HepG2 (cell line): ENCODE results near the gene ACACA. TPM values are rescaled to one million over a fixed set of nuclear protein-coding genes. Genes with fewer than 3 reads are reported as not detected.

Source experiments
- ATAC-seq: fragments of 200-7000 bp; cut with Tn5 transposase; 3 replicates; pipeline ENCODE4 v1.9.1; 2020; ENCODE audit warnings: mild to moderate bottlenecking, moderate library complexity
- BruUV-seq: library from RNA; stranded (reverse); fragments of 400-500 nt; replicated peaks from 2 replicates; lab custom pipeline; 2021; lab: Mats Ljungman, UMichigan
- CTCF ChIA-PET: fragments of 300-600 bp; formaldehyde crosslinking; extraction: SDS; loops from one replicate; lab custom pipeline; 2021; ENCODE audit warnings: low total read pairs, inconsistent platforms, low intra/inter-chr PET ratio; lab: Yijun Ruan, JAX
- POLR2A ChIA-PET: fragments of 350-600 bp; sonication (Branson Sonifier 250); formaldehyde crosslinking; loops from one replicate; lab custom pipeline; 2020; ENCODE audit warnings: antibody characterized with exemption, inconsistent platforms; lab: Yijun Ruan, JAX
- DNase-seq: peaks from one replicate; pipeline ENCODE4 v3.0.0-alpha.2; 2015; ENCODE audit warnings: low spot score
- FAIRE-seq: peaks from 3 replicates; lab custom pipeline; 2011; peaks lifted over from hg19 to GRCh38; lab: Jason Lieb, UNC
- H2AFZ ChIP-seq: one replicate; pipeline ENCODE4 v1.6.1; 2011; ENCODE audit warnings: low read length, inconsistent platforms
- H3K27ac ChIP-seq: fragments of 300-600 bp; 3 replicates; pipeline ENCODE4 v1.8.0; 2011; ENCODE audit warnings: mixed run types, mild to moderate bottlenecking, mixed read lengths, low read length, inconsistent platforms; ENCODE audit not compliant: insufficient read depth; ENCODE audit errors: extremely low read length
- H3K27me3 ChIP-seq, 2 experiments: fragments of 200-600 bp in 1 of 2; 2 replicates in 1 of 2; 3 replicates in 1 of 2; pipeline versions ENCODE4 v1.6.0 to v1.8.0; 2011; ENCODE audit warnings: low read length in 2 of 2, mild to moderate bottlenecking in 2 of 2, moderate library complexity in 2 of 2, inconsistent platforms in 1 of 2; ENCODE audit not compliant: insufficient read depth in 2 of 2, control insufficient read depth in 1 of 2
- H3K36me3 ChIP-seq, 2 experiments: fragments of 200-600 bp in 1 of 2; replicated peaks in 1 of 2; 2 replicates in 1 of 2; 3 replicates in 1 of 2; pipeline versions ENCODE4 v1.5.1 to v1.8.0; 2011; ENCODE audit warnings: low read length in 2 of 2, inconsistent platforms in 1 of 2; ENCODE audit not compliant: insufficient read depth in 2 of 2, control insufficient read depth in 1 of 2
- H3K4me1 ChIP-seq: 2 replicates; pipeline ENCODE4 v1.5.1; 2012; ENCODE audit warnings: low read length, inconsistent platforms; ENCODE audit not compliant: insufficient read depth
- H3K4me2 ChIP-seq: 2 replicates; pipeline ENCODE4 v1.6.0; 2011; ENCODE audit warnings: low read depth, low read length, inconsistent platforms
- H3K4me3 ChIP-seq, 3 experiments: fragments of 200-600 bp in 1 of 3; sonication (generic), shearing (Covaris generic) in 1 of 3; replicated peaks in 1 of 3; 2 replicates each; pipeline ENCODE4 v1.5.1; 2011 to 2016; ENCODE audit warnings: low read length in 3 of 3, inconsistent platforms in 2 of 3, low read depth in 2 of 3, mild to moderate bottlenecking in 2 of 3, control low read depth in 1 of 3, mixed read lengths in 1 of 3; ENCODE audit not compliant: insufficient read depth in 1 of 3
- H3K79me2 ChIP-seq: one replicate; pipeline ENCODE4 v1.6.1; 2011; ENCODE audit warnings: low read length, inconsistent platforms; ENCODE audit not compliant: insufficient read depth
- H3K9ac ChIP-seq: 2 replicates; pipeline ENCODE4 v1.6.0; 2011; ENCODE audit warnings: mild to moderate bottlenecking, low read depth, low read length, inconsistent platforms; ENCODE audit not compliant: insufficient read depth
- H3K9me3 ChIP-seq: 2 replicates; pipeline ENCODE4 v1.5.1; 2012; ENCODE audit warnings: mild to moderate bottlenecking, low read length
- H4K20me1 ChIP-seq: 2 replicates; pipeline ENCODE4 v1.6.0; 2011; ENCODE audit warnings: inconsistent platforms, mild to moderate bottlenecking, low read length, moderate library complexity; ENCODE audit not compliant: insufficient read depth
- MAFK ChIP-seq, 2 experiments: IDR thresholded peaks in 1 of 2; conservative IDR thresholded peaks in 1 of 2; 2 replicates each; pipeline ENCODE4 v1.6.1; 2011; ENCODE audit warnings: improper control_type of control experiment in 2 of 2, low read length in 2 of 2
- SCMH1 ChIP-seq: sonication (generic); formaldehyde crosslinking; IDR thresholded peaks from 2 replicates; pipeline ENCODE4 v1.9.0; 2021; ENCODE audit warnings: missing genetic modification reagents, mild to moderate bottlenecking, borderline replicate concordance
- TBX3 ChIP-seq: fragments of 450-650 bp; IDR thresholded peaks from 2 replicates; pipeline ENCODE4 v1.6.1; 2017; ENCODE audit warnings: antibody characterized with exemption, mild to moderate bottlenecking, inconsistent platforms, borderline replicate concordance
- in situ Hi-C: cut with HindIII; loops from 2 replicates; pipeline ENCODE4 v1.10.0; 2017; ENCODE audit warnings: low pct_unique_long_range_greater_than_20kb; ENCODE audit not compliant: extremely low pct_ligation_motif_present
- intact Hi-C: fragments of 100-400 bp; cut with micrococcal nuclease; formaldehyde crosslinking; loops from one replicate; pipeline ENCODE4 v1.10.0; 2022; ENCODE audit not compliant: unreplicated experiment
- polyA plus RNA-seq, 8 experiments: library from polyadenylated mRNA; depleted of rRNA in 3 of 8; stranded (reverse) in 7 of 8; unstranded in 1 of 8; fragments of >200 nt; fragmentation: Illumina TruSeq in 4 of 8; extraction: Trizol in 4 of 8; gene quantifications; 2 replicates each; pipeline versions ENCODE4 v1.2.1 to v1.2.3, GENCODE V29; 2011 to 2016; ENCODE audit warnings: low read depth in 4 of 8, missing spikeins in 1 of 8, mixed read lengths in 1 of 8; ENCODE audit not compliant: insufficient read depth in 1 of 8
- total RNA-seq, 5 experiments: library from RNA; depleted of rRNA; stranded (reverse); fragments of >200 nt; fragmentation: Illumina TruSeq; extraction: Trizol; gene quantifications; 2 replicates each; pipeline ENCODE4 v1.2.3, GENCODE V29; 2016; ENCODE audit warnings: low read depth in 1 of 5
- TF ChIP-seq, protein P1 (sequence below): sonication (generic); formaldehyde crosslinking; IDR thresholded peaks from 2 replicates; pipeline ENCODE4 v1.4.0; 2020; ENCODE audit warnings: mild to moderate bottlenecking, missing genetic modification reagents

The ACACA gene
- total and polyA plus RNA-seq, 2 of the 13 experiments (the other 11 are each of a cell fraction or from before 2014, with no cell fraction given): 39.2 to 47.2 TPM

DNA sequence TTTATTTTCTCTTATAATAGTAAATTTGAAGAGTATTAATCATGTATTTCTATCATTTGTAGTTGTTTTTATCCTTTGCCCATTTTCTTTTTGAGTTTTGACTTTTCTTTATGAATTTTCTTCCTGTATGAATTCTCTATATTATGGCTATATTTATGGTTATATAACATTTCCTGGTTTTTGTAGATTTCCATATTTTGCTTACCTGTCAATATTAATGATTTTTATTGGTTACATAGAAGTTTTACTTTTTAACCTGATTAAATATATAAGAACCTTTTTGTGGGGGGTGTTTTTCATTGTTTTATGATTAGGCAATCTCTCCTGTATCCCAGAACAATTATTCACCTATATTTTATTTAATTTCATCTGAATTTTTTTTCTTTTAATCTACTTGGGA lies 364.7 kb downstream of the ACACA start:
- H3K79me2 ChIP-seq: no peaks in the 10 kb centered on the region
- H3K36me3 ChIP-seq: peaks cover 3 to 22% of the 10 kb centered on the region in 2 experiments; a peak in 4 of 5 replicates
- in situ Hi-C loops (loop anchor here (10.0 kb wide), 1 partner anchor 147 kb away; no protein-coding TSS in a partner anchor), intact Hi-C loops (loop anchor here (10.0 kb wide), 1 partner anchor 87 kb away; no protein-coding TSS in a partner anchor)
- H2AFZ ChIP-seq: no peak overlapping the region
- no peak for ATAC-seq
- ChIA-PET POLR2A (no interaction called here), CTCF (no interaction called here)
- no peak overlapping the region for H3K4me3 ChIP-seq
- FAIRE-seq: no peak
- no peak overlapping the region for H3K4me2 ChIP-seq
- BruUV-seq: no TSS peak
- H3K9me3 ChIP-seq: no peaks in the 10 kb centered on the region
- no peak overlapping the region for H3K9ac ChIP-seq
- peaks cover 21% of the 10 kb centered on the region for H3K4me1 ChIP-seq
- DNase-seq: no peak
- H4K20me1 ChIP-seq: no peaks in the 10 kb centered on the region
- H3K27ac ChIP-seq: no peak overlapping the region
- TF ChIP-seq TBX3 (no peak), MAFK (conservative IDR thresholded peaks at IDR 0.05 in 1 of 2, IDR thresholded peaks at IDR 0.05 in 1 of 2; ENCODE audit: low read length in 2 of 2) (peak; percentile 6 to 58; a peak in 1 of 4 replicates), SCMH1 (no peak)
- TF ChIP-seq, protein P1, sequence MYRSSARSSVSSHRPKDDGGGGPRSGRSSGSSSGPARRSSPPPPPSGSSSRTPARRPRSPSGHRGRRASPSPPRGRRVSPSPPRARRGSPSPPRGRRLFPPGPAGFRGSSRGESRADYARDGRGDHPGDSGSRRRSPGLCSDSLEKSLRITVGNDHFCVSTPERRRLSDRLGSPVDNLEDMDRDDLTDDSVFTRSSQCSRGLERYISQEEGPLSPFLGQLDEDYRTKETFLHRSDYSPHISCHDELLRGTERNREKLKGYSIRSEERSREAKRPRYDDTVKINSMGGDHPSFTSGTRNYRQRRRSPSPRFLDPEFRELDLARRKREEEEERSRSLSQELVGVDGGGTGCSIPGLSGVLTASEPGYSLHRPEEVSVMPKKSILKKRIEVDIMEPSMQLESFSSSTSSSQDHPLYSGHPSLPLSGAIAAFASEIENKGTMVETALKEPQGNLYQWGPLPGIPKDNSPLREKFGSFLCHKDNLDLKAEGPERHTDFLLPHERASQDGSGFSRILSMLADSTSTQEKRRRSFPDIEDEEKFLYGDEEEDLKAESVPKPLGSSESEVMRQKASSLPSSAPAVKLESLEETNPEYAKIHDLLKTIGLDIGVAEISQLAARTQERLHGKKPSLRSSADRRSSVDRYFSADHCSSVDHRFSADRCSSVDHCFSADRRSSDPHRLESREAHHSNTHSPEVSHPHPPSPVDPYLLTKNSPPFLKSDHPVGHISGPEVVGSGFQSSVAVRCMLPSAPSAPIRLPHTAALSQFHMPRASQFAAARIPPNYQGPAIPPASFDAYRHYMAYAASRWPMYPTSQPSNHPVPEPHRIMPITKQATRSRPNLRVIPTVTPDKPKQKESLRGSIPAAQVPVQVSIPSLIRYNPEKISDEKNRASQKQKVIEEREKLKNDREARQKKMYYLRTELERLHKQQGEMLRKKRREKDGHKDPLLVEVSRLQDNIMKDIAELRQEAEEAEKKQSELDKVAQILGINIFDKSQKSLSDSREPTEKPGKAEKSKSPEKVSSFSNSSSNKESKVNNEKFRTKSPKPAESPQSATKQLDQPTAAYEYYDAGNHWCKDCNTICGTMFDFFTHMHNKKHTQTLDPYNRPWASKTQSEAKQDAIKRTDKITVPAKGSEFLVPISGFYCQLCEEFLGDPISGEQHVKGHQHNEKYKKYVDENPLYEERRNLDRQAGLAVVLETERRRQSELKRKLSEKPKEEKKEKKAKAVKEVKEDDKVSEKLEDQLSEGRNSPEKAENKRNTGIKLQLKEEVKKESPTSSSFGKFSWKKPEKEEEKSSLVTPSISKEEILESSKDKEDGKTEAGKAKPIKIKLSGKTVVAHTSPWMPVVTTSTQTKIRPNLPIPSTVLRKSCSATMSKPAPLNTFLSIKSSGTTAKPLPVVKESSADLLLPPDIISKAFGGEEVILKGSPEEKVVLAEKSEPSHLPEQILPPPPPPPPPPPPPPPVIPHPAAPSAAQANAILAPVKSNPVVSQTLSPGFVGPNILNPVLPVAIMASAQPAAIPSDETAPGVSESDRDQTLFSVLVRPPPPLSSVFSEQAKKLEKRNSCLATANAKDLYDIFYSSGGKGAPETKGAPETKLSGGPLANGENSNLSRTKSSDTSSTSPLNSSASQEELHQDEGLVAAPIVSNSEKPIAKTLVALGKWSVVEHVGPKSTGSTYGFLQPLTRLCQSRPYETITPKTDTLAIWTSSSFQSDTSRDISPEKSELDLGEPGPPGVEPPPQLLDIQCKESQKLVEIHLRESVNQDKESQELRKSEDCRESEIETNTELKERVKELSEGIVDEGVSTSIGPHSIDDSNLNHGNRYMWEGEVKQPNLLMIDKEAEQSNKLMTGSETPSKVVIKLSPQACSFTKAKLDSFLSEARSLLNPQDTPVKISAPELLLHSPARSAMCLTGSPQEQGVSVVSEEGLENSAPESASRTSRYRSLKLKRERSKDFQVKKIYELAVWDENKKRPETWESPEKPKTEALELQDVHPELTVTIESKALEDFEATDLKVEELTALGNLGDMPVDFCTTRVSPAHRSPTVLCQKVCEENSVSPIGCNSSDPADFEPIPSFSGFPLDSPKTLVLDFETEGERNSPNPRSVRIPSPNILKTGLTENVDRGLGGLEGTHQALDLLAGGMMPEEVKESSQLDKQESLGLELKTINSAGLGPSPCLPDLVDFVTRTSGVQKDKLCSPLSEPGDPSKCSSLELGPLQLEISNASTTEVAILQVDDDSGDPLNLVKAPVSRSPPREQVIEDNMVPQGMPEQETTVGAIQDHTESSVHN (CRISPR knock-in tag): no peak
- H3K27me3 ChIP-seq: no peaks in the 10 kb centered on the region
